ENCODE data around the gene RGSL1. TPM values are rescaled to one million over a fixed set of nuclear protein-coding genes. Genes with fewer than 3 reads are reported as not detected.

RGSL1 gene
- total and polyA plus RNA-seq, 9 of the 15 experiments (the other 6 are each of a cell fraction or from before 2014, with no cell fraction given) = 0.03 TPM; not detected in 8

- no peak for TF ChIP-seq SIRT6 (IDR thresholded peaks at IDR 0.05; ENCODE audit: low read depth, low read length)
- peak; percentile 54 for TF ChIP-seq TBP (optimal IDR thresholded peaks at IDR 0.05; ENCODE audit: low read depth, low read length)
- no peak for TF ChIP-seq NR4A1 (CRISPR knock-in tag; IDR thresholded peaks at IDR 0.05)
- TF ChIP-seq NR4A1 (tag; IDR thresholded peaks at IDR 0.05) = no peak
- no peak for TF ChIP-seq HEY1 (CRISPR knock-in tag; IDR thresholded peaks at IDR 0.05; ENCODE audit: borderline replicate concordance)
- TF ChIP-seq NKRF (IDR thresholded peaks at IDR 0.05; ENCODE audit: borderline replicate concordance) = no peak
- no peak for TF ChIP-seq ZFP30 (CRISPR knock-in tag; IDR thresholded peaks at IDR 0.05; ENCODE audit: borderline replicate concordance)
- peak in 1 of 2 experiments; percentile 16; a peak in 1 of 4 replicates for TF ChIP-seq FOXA3 (CRISPR knock-in tag; conservative IDR thresholded peaks at IDR 0.05 in 1 of 2, IDR thresholded peaks at IDR 0.05 in 1 of 2)
- TF ChIP-seq ZNF668 (CRISPR knock-in tag; IDR thresholded peaks at IDR 0.05) = no peak
- no peak for TF ChIP-seq SIN3B (IDR thresholded peaks at IDR 0.05; ENCODE audit: low read depth)
- no peak for TF ChIP-seq BMI1 (IDR thresholded peaks at IDR 0.05; ENCODE audit: low read length)
- no peak for TF ChIP-seq KLF6 (CRISPR knock-in tag; IDR thresholded peaks at IDR 0.05; ENCODE audit: borderline replicate concordance)
- no peak for TF ChIP-seq ELF1 (tag; IDR thresholded peaks at IDR 0.05)
- no peak; the same call in 1 of the 2 replicates for TF ChIP-seq ARID4B (CRISPR knock-in tag; IDR thresholded peaks at IDR 0.05)
- TF ChIP-seq E2F8 (IDR thresholded peaks at IDR 0.05; ENCODE audit: low read depth, partially characterized antibody) = peak; percentile 64
- TF ChIP-seq CBX5 (IDR thresholded peaks at IDR 0.05; ENCODE audit: borderline replicate concordance, low read depth) = no peak
Measured at GRCh38 chr1:182604175-182605164, 154.5 kb downstream of the RGSL1 start, which contains the start of gene RGS16 (continued).
